ENCODE results near the gene UTP14C. TPM values are rescaled to one million over a fixed set of nuclear protein-coding genes. Genes with fewer than 3 reads are reported as not detected.
"Not testable (repeated sequence)": the region's sequence is repeated elsewhere in the genome, so short reads cannot be mapped to it uniquely, and the experiment has no call there.

Gene UTP14C
- total RNA-seq: 1 to 10 TPM; 6.8 to 6.9 TPM

- Mint-ChIP-seq H3K27ac (no peak within 1 kb of the TSS), H3K9me3 (peaks cover 21 to 22% of the 10 kb centered on the region in 2 donors), H3K36me3 (peaks cover 45 to 69% of the 10 kb centered on the region in 2 donors)
- ATAC-seq (no peak), DNase-seq (ENCODE audit: low spot score in 2 of 2) (no peak)
These were observed at the start of gene UTP14C for GRCh38 chr13:52024481-52024880. Gene UTP14C, plus strand, starts transcription at chr13:52024691. Its CDS starts 4,114 bp downstream, at chr13:52028805.

- no peak overlapping the region for H3K27ac Mint-ChIP-seq
- DNase-seq (ENCODE audit: low spot score in 2 of 2) (no peak), ATAC-seq (peak; percentile 59 to 65)
- H3K36me3 Mint-ChIP-seq: no peaks in the 10 kb centered on the region
- H3K9me3 Mint-ChIP-seq: no peaks in the 10 kb centered on the region
These were observed 48.1 kb upstream of the UTP14C start for GRCh38 chr13:51976423-51976822.

GRCh38 chr13:51976890-51977289 is 47.6 kb upstream of the UTP14C start:
- Mint-ChIP-seq H3K36me3 (no peaks in the 10 kb centered on the region), H3K27ac (no peak overlapping the region), H3K9me3 (no peaks in the 10 kb centered on the region)
- no peak for ATAC-seq
- DNase-seq (ENCODE audit: low spot score in 2 of 2): no peak

GRCh38 chr13:51977625-51978024 is 46.9 kb upstream of the UTP14C start:
- DNase-seq (ENCODE audit: low spot score in 2 of 2) (no peak), ATAC-seq (no peak)
- Mint-ChIP-seq H3K9me3 (no peaks in the 10 kb centered on the region), H3K27ac (no peak overlapping the region), H3K36me3 (no peaks in the 10 kb centered on the region)

- H3K9me3 Mint-ChIP-seq: peaks cover under 1 to 1% of the 10 kb centered on the region in 2 donors
- H3K36me3 Mint-ChIP-seq: peaks cover 0 to 6% of the 10 kb centered on the region in 2 donors
- ATAC-seq: no peak
- H3K27ac Mint-ChIP-seq: no peak overlapping the region
- DNase-seq (ENCODE audit: low spot score in 2 of 2): no peak
These were observed 45.5 kb upstream of the UTP14C start for GRCh38 chr13:51978796-51979556.

- DNase-seq (ENCODE audit: low spot score in 2 of 2): no peak
- peaks cover 0 to 11% of the 10 kb centered on the region in 2 donors for H3K36me3 Mint-ChIP-seq
- no peak overlapping the region for H3K27ac Mint-ChIP-seq
- H3K9me3 Mint-ChIP-seq: peaks cover 5 to 6% of the 10 kb centered on the region in 2 donors
- ATAC-seq: no peak
These were observed 43.6 kb upstream of the UTP14C start for GRCh38 chr13:51980908-51981307.

- H3K9me3 Mint-ChIP-seq: peaks cover 5 to 6% of the 10 kb centered on the region in 2 donors
- no peak overlapping the region for H3K27ac Mint-ChIP-seq
- DNase-seq (ENCODE audit: low spot score in 2 of 2): no peak
- peaks cover 0 to 11% of the 10 kb centered on the region in 2 donors for H3K36me3 Mint-ChIP-seq
- no peak for ATAC-seq
These were observed 43.1 kb upstream of the UTP14C start for GRCh38 chr13:51981355-51981754.

GRCh38 chr13:51983292-51983691 is 41.2 kb upstream of the UTP14C start:
- DNase-seq (ENCODE audit: low spot score in 2 of 2); H3K27ac Mint-ChIP-seq; ATAC-seq; H3K9me3 Mint-ChIP-seq: not testable (repeated sequence)
- peaks cover 0 to 11% of the 10 kb centered on the region in 2 donors for H3K36me3 Mint-ChIP-seq

GRCh38 chr13:51984904-51985303 is 39.6 kb upstream of the UTP14C start:
- H3K36me3 Mint-ChIP-seq: peaks cover 0 to 11% of the 10 kb centered on the region in 2 donors
- H3K27ac Mint-ChIP-seq; H3K9me3 Mint-ChIP-seq; DNase-seq (ENCODE audit: low spot score in 2 of 2); ATAC-seq: not testable (repeated sequence)

- no peak for DNase-seq (ENCODE audit: low spot score in 2 of 2)
- no peak for ATAC-seq
- Mint-ChIP-seq H3K27ac (no peak overlapping the region), H3K9me3 (peaks cover 3% of the 10 kb centered on the region in 2 donors), H3K36me3 (peaks cover 0 to 3% of the 10 kb centered on the region in 2 donors)
These were observed 35.4 kb upstream of the UTP14C start for GRCh38 chr13:51988988-51989618.

- ATAC-seq (no peak), DNase-seq (ENCODE audit: low spot score in 2 of 2) (no peak)
- no peaks in the 10 kb centered on the region for H3K9me3 Mint-ChIP-seq
- H3K27ac Mint-ChIP-seq: no peak overlapping the region
- H3K36me3 Mint-ChIP-seq: no peaks in the 10 kb centered on the region
These were observed 30.8 kb upstream of the UTP14C start for GRCh38 chr13:51993713-51994112.

GRCh38 chr13:51995677-51996551 is 28.6 kb upstream of the UTP14C start:
- ATAC-seq (no peak), DNase-seq (ENCODE audit: low spot score in 2 of 2) (no peak)
- Mint-ChIP-seq H3K27ac (no peak overlapping the region), H3K9me3 (no peaks in the 10 kb centered on the region), H3K36me3 (no peaks in the 10 kb centered on the region)

GRCh38 chr13:51996641-51997040 is 27.9 kb upstream of the UTP14C start:
- DNase-seq (ENCODE audit: low spot score in 2 of 2) (no peak), ATAC-seq (no peak)
- Mint-ChIP-seq H3K27ac (no peak overlapping the region), H3K9me3 (no peaks in the 10 kb centered on the region), H3K36me3 (no peaks in the 10 kb centered on the region)

GRCh38 chr13:51997186-51997585 is 27.3 kb upstream of the UTP14C start:
- no peak overlapping the region for H3K27ac Mint-ChIP-seq
- no peaks in the 10 kb centered on the region for H3K9me3 Mint-ChIP-seq
- no peak for DNase-seq (ENCODE audit: low spot score in 2 of 2)
- no peaks in the 10 kb centered on the region for H3K36me3 Mint-ChIP-seq
- ATAC-seq: no peak

GRCh38 chr13:51997641-51998330 is 26.7 kb upstream of the UTP14C start:
- no peak overlapping the region for H3K27ac Mint-ChIP-seq
- no peak for DNase-seq (ENCODE audit: low spot score in 2 of 2)
- H3K9me3 Mint-ChIP-seq: no peaks in the 10 kb centered on the region
- H3K36me3 Mint-ChIP-seq: no peaks in the 10 kb centered on the region
- no peak for ATAC-seq

- ATAC-seq: no peak
- no peaks in the 10 kb centered on the region for H3K9me3 Mint-ChIP-seq
- DNase-seq (ENCODE audit: low spot score in 2 of 2): no peak
- no peaks in the 10 kb centered on the region for H3K36me3 Mint-ChIP-seq
- H3K27ac Mint-ChIP-seq: no peak overlapping the region
These were observed 25.6 kb upstream of the UTP14C start for GRCh38 chr13:51998723-51999509.

Data from activated naive CD4-positive, alpha-beta T cell treated with anti-CD3 and anti-CD28 coated beads, Interleukin-2, amount 50 U/mL, for 72 hours (primary cell).